ENCODE data around the gene F7.

DNA sequence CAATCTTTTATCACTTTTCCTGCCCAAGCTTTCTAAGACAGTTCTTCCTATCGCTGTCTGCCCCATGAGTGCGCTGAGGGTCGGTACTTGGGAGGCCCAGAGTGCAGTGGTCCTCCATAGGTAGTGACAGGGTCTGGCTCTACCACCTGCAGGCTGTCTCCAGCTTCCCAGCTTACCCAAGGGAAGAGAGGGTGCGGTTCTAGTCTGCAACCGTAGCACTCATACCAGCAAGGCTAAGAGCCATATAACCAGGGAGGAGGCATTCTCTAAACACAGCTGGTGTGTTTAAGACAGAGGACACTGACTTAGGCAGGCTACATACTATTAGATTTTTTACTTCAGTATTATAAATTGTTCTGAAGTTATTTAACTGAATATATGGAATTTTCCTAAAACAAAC lies 61.1 kb downstream of the F7 start:
- no peak for TF ChIP-seq POLR2A (IDR thresholded peaks at IDR 0.05)
- TF ChIP-seq, protein P1, sequence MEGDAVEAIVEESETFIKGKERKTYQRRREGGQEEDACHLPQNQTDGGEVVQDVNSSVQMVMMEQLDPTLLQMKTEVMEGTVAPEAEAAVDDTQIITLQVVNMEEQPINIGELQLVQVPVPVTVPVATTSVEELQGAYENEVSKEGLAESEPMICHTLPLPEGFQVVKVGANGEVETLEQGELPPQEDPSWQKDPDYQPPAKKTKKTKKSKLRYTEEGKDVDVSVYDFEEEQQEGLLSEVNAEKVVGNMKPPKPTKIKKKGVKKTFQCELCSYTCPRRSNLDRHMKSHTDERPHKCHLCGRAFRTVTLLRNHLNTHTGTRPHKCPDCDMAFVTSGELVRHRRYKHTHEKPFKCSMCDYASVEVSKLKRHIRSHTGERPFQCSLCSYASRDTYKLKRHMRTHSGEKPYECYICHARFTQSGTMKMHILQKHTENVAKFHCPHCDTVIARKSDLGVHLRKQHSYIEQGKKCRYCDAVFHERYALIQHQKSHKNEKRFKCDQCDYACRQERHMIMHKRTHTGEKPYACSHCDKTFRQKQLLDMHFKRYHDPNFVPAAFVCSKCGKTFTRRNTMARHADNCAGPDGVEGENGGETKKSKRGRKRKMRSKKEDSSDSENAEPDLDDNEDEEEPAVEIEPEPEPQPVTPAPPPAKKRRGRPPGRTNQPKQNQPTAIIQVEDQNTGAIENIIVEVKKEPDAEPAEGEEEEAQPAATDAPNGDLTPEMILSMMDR (IDR thresholded peaks at IDR 0.05): no peak

Measured in thyroid gland (tissue), 4 donors.